Measurements from ENCODE around the gene KBTBD13.

Gene KBTBD13

GRCh38 chr15:65052956-65053355 is 23.6 kb upstream of the KBTBD13 start:
- DNase-seq, result no peak

- DNase-seq, result peak; percentile 70
These were observed 22.0 kb upstream of the KBTBD13 start for GRCh38 chr15:65054333-65055200.

- no peak for DNase-seq
These were observed 21.2 kb upstream of the KBTBD13 start for GRCh38 chr15:65055201-65055870.

GRCh38 chr15:65056106-65056505 is 20.4 kb upstream of the KBTBD13 start:
- no peak for DNase-seq

DNA sequence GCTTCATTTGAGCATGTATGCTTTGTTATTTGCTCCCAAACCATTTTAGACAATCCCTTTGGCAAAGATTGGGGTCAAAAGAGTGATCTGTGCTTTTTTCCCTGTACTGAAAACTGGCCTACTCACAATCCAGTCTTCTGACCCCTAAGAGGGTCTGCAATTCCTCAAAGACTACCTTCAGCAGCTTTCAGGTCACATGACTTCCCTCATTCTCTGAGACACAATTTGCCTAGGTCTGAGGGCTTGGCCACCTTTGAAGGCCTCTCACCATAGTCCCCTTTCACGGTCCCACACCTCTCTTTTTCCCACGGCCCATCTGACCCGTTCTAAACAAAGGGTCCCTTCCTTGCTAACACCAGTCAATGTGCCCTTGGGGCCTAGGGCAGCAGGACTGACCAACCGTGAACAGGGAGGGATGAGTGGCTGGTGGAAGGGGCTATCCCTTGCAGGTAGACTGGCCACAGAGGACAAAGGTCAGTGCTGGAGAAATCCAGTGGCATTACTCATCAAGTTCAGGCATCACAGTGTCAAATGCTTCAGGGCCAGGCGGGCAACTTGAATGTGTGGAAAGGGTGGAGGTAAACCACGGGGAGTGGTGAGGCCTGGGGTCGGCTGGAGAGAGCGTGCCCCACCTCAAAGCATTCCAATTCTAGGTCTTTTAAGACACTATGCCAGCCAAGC is 19.5 kb upstream of the KBTBD13 start:
- no peak for DNase-seq

- no peak for DNase-seq
These were observed 19.0 kb upstream of the KBTBD13 start for GRCh38 chr15:65057549-65057940.

GRCh38 chr15:65058394-65059368 is 17.9 kb upstream of the KBTBD13 start:
- no peak for DNase-seq

DNA sequence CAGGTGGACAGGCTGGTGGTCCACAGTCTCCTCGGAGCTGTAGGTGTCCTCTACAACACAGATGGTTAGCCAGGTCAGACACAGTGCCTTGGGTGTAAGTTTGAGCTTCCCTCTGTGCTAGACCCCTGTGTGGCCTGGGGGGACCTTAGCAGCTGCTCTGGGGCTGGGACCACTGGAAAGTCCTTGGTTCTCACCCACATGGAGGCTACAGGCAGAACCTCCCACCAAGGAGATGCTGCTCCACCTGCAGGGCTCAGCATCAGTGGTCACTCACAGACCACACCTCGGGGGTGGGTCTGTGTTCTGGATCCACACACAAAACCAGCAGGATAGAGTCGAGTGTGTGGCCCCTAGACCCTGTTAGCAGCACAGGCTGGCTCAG is 17.2 kb upstream of the KBTBD13 start:
- no peak for DNase-seq

DNA sequence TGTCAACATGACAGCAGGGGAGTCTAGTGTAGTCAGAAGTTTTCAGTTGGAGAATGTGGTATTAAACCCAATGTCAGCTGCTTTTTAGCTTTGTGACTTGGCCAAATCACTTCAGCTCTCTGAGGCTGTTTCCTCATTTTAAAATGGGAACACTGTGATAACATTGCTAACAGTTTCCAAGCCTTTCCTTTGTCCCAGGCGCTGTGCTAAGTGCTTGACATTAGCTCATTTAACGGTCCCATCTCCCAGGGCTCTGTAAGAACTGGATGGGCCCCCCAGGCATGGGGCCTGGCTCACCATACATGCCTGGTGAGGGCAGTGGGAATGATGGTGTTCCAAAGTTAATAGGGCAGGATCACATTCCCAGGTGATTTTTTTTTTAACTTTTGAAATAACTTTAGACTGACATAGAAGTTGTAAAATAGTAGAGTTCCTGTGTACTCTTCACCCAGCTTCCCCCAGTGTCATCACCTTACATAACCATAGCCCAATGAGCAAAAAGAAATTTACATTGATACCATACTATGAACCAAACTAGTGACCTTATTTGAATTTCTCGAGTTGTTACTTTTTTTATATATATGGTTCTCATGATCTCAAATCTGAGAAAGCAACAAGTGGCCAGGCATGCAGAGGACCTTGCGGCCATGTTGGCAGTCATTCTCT is 16.5 kb upstream of the KBTBD13 start:
- DNase-seq, result no peak

DNA sequence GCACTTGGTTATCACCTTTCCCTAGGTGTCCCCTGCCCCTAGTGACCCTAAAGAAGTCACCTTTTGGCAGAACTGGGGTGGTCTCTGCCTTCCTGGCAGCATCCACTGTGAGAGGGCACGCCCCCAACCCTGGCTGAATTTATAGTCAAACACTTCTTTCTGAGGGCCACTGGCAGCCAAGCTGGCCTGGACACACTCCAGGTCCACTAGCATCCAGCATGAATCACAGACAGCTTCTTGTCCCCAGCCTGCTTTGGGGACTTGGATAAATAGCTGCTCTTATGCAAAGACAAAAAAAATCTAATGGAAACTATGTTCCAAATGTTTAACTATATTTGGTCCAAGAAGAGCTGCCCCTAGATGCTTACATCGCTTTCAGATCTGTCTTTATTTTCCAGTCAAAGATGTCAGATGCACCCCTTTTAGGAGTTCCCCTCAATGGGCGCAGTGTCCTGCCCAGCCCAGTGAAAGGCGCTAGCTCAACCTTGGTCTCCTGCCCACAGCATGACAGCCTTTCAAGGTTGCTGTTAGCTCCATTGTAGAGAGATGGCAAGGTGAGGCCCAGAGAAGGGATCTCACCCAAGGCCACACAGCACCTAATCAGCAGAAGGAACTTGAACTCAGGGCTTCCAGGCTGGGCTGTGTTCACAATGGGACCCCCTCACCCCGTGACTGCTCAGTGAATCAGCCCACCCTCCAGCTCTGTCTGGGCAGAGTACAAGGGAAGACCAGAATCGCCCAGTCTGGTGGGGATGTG is 15.7 kb upstream of the KBTBD13 start:
- DNase-seq, result no peak

DNA sequence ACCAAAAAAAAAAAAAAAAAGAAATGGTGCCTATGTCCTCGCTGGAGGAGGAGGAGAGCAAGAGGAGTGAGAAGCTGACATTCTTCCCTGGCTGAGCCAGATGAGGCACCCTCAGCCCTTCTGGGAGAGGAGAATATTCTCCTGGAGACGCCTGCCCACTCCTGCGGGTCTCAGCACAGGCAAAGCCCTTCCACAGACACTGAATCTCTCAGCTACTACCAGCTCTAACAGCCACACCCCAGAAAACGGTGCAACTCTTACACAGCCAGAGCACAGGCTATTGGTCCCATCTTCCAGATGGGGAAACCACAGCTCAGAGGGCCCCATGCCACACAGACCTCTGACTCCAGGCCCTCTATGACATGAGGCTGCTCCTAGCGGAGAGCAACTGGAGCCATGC is 14.5 kb upstream of the KBTBD13 start:
- DNase-seq, result no peak

DNA sequence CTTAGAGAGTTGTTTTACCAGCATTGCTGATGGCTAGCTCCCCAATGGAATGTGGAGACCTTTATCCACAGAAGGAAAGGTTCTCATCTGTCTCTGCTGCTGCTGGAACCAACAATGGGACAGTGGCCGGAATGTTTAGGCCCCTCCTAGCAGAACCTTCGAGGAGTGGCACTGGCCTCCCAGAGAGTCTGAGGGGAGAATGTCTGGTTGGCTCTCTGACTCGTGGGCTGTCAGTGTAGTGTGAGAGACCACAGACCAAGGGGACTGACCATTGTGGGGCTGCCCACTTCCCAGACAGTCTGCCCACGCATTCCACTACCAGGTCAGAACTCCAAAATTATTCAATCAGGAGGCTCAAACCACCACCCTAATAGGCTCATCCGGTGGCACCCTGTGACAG is 13.8 kb upstream of the KBTBD13 start:
- no peak for DNase-seq

DNA sequence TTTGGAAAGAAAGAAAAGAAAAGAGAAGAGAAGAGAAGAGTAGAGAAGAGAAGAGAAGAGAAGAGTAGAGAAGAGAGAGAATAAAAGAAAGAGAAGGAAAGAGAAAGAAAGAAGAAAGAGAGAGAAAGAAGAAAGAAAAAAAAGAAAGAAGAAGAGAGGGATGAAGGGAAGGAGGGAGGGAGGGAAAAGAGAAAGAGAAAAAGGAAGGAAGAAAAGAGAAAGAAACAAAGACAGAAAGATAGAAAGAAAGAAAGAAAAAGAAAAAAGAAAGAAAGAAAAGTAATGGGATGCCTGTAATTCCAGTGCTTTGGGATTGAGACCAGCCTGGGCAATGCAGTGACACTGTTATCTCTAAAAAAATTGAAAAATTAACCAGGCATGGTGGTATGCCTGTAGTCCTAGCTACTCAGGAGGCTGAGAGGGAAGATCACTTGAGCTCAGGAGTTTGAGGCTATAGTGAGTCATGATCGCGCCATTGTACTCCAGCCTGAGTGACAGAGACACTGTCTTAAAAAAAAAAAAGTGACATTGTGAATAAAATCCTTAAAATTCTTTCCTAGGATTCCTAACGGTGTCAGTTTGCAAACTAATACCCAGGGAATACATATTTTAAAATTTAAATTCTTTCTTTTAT is 10.4 kb upstream of the KBTBD13 start:
- DNase-seq, result no peak

- no peak for DNase-seq
These were observed 9.8 kb upstream of the KBTBD13 start for GRCh38 chr15:65066635-65067316.

GRCh38 chr15:65067317-65067644 is 9.3 kb upstream of the KBTBD13 start:
- no peak for DNase-seq

DNA sequence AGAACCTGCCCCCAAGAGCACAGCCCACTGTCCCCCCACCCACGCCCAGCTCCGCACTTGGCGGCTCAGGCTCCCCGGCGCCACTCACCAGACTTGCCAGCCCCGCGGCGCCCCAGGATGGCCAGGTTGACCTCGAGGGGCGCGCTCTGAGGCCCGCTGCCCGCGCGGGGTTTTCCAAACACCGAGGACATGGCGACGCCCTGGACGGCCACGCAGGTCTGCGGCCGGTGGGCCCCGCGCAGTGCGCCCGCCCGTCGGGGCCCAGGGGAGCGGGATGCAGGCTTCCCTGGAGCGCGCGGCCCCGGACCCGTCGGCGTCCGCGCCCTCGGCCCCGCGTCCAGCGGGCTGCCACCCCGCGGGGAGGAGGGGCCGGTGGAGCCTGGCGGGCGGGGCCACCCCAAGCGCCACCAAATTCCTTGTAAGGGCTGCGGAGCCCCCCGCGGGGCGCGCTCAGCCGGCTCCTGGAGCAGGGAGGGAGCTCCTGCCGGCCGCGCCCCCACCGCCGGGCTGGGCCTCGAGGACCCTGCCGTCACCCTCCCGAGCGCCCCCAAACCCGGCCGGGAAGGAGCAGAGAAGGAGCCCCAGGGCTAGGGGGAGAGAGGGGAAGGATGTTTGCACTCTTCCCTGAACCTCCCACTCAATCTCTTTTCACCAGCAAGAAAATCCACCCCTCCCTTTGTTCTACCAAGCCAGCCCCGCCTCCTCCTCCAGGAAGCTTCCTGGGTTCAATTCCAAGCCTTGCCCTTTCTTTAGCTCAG is 8.7 kb upstream of the KBTBD13 start, which contains the start of gene RASL12:
TSS of gene RASL12 (minus strand) at position 347 of the 758 bp plus-strand sequence. CDS start at position 191, 156 bp downstream.
- no peak for DNase-seq

GRCh38 chr15:65068403-65068788 is 8.2 kb upstream of the KBTBD13 start:
- no peak for DNase-seq

GRCh38 chr15:65069179-65069578 is 7.4 kb upstream of the KBTBD13 start:
- DNase-seq, result no peak

- DNase-seq, result no peak
These were observed 6.6 kb upstream of the KBTBD13 start for GRCh38 chr15:65069779-65070546.
